HG03342 (cell line): ENCODE results near the gene CYP2J2.
"Not testable (repeated sequence)": the region's sequence is repeated elsewhere in the genome, so short reads cannot be mapped to it uniquely, and the experiment has no call there.

Experiments
- ATAC-seq: cut with Tn5 transposase; IDR thresholded peaks from one replicate; pipeline ENCODE4 v1.9.1; 2021; ENCODE audit warnings: mild to moderate bottlenecking, moderate library complexity; ENCODE audit not compliant: unreplicated experiment

The CYP2J2 gene

GRCh38 chr1:59877108-59877682, 49.4 kb downstream of the CYP2J2 start:
- ATAC-seq = no peak

DNA sequence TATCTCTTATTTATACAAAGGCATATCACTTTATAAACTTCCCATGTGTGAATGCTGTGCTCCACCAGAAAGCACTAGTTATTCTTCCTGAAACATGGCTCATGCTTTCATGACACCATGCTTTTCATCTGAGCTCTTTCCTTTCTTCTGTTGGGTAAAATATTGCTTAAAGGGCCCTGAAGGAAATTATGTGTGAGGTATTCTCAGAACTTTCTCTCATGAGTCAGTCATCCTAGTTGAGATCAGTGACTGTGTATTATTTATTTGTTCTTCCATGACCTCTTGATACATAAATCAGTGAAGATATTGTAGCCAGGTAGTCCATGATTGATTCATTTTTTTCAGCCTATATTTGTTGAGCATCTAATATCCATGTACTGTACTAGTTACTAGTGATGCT, 54.8 kb downstream of the CYP2J2 start:
- no peak for ATAC-seq

DNA sequence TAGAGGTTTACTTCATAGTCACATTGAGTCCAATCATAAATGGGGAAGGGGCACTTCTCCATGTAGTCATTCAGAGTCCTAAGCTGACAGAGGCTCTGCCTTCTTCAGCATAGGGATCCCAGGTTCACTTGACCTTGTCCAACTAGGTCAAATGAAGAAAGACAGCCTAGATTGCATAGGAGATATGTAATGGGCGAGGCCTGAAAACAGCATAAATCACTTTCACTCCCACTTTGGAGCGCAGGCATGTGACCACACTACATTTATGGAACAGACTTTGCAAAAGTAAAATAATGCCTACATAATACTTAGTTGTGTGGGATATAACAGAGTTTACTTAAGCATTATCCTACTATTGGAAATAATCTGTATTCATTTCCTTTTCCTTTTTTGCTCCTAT, 60.1 kb downstream of the CYP2J2 start:
- no peak for ATAC-seq

- no peak for ATAC-seq
These were observed 68.8 kb downstream of the CYP2J2 start for GRCh38 chr1:59857679-59858354.

DNA sequence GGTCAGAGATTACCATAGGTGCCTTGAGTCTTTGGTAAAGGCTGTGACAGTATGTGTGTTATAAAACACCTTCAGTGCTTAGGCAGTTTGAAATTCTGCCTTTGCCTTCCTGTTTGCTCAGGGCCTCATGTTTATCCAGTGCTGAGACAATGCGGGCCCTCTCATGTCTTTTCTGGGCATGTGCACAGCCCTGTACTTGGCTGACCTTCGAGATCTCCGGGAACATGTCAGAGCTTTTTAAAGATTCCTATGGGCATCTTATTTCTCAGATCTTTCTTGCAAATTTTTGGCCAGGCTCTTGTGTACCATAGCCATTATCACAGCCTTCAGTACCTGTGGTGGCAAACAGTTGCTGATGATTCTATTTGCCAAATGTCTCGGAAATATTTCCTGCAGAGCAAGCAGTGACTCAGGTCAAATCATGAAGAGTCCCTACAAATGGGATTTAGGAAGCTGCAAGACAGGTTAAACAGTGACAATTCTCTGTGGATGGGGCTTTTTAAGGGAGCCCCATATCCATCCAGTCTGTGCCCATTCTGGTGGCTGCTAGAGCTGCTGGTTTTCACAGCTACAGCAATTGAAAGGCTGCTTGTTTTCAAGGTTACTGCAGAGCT, 69.7 kb downstream of the CYP2J2 start:
- ATAC-seq = no peak

DNA sequence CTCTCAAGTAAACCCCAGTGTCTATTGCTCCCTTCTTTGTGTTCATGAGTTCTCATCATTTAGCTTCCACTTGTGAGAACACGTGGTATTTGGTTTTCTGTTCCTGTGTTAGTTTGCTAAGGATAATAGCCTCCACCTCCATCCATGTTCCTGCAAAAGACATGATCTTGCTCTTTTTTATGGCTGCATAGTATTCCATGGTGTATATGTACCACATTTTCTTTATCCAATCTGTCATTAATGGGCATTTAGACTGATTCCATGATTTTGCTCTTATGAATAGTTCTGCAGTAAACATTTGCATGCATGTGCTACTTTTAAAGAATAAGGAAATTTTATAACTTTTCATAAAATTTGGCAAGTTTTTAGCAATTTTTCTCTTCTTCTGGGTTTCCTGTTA, 71.3 kb downstream of the CYP2J2 start:
- ATAC-seq = not testable (repeated sequence)

DNA sequence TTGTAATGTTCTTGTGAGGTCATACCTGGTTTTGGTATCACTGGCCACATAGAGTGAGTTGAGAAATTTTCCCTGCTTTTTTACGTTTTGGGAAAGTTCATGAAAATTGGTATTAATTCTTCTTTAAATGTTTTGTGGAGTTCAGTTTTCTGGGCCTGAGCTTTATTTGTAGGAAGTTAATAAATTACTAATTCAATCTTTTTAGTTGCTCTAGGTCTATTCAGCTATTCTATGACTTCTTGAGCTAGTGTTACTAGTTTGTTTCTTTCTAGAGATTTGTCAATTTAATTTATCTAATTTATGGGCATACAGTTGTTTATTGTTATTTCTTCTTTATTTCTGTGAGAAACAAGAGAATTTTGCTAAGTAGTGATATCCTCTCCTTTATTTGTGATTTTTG, 74.5 kb downstream of the CYP2J2 start:
- no peak for ATAC-seq

- no peak for ATAC-seq
These were observed 79.7 kb downstream of the CYP2J2 start for GRCh38 chr1:59846895-59847282.

- ATAC-seq = no peak
These were observed 80.2 kb downstream of the CYP2J2 start for GRCh38 chr1:59846209-59846894.

DNA sequence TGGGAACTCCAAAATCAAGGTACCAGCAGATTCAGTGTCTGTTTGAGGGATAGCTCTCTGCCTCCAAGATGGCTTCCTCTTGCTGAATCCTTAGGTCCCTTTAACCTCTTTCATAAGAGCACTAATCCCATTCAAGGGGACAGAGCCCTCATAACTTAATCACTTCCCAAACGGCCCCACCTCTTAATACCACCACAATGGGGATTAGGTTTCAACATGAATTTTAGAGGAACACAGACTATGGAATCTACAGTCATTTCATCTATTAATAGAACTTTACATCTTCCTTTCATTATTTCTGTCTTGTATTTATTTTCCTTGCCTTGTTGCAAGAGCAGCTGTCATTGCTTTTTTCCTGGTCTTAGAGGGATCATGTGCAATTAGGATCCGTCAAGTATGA, 81.5 kb downstream of the CYP2J2 start:
- no peak for ATAC-seq
